ENCODE measurements around the gene FBLN1. TPM values are rescaled to one million over a fixed set of nuclear protein-coding genes. Genes with fewer than 3 reads are reported as not detected.

Gene FBLN1
- total and polyA plus RNA-seq, 2 of the 13 experiments (the other 11 are each of a cell fraction or from before 2014, with no cell fraction given) = 37.3 to 103 TPM

DNA sequence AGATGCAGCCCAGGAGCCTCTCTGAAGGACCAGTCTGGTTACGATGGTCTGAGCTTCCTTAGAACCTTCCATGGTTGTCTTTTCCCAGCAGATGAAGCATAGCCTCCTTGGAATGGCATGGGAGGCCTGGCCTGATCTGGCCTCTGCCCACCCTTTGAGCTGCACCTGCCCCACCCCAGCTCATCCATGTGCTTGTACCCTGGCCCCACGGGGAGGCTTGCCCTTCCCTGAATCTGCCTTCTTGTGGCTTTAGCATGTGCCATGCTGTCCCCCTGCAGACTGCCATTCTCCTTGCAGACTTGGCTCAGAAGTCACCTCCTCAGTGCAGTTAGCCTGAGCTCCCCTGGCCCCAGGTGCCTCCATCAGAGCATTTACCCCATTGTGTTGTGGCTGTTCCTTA lies 62.5 kb downstream of the FBLN1 start:
- BruUV-seq (replicated peaks) = no TSS peak
- FAIRE-seq = no peak
- no peak for ATAC-seq
- H4K20me1 ChIP-seq (ENCODE audit: insufficient read depth, low read length) = no peaks in the 10 kb centered on the region
- no peak overlapping the region for H3K9ac ChIP-seq (ENCODE audit: insufficient read depth, low read depth, low read length)
- H3K27me3 ChIP-seq (ENCODE audit: control insufficient read depth in 1 of 2, insufficient read depth in 2 of 2, low read length in 2 of 2) = no peaks in the 10 kb centered on the region
- H3K36me3 ChIP-seq (replicated peaks in 1 of 2; ENCODE audit: control insufficient read depth in 1 of 2, insufficient read depth in 2 of 2, low read length in 2 of 2) = peaks cover 2 to 5% of the 10 kb centered on the region in 2 experiments; a peak in 1 of 5 replicates
- no peak overlapping the region for H3K4me2 ChIP-seq (ENCODE audit: low read depth, low read length)
- TF ChIP-seq ZGPAT (CRISPR knock-in tag; IDR thresholded peaks at IDR 0.05) (no peak), ZNF607 (CRISPR knock-in tag; IDR thresholded peaks at IDR 0.05; ENCODE audit: borderline replicate concordance) (no peak), HNF4A (CRISPR knock-in tag; IDR thresholded peaks at IDR 0.05) (no peak), PLSCR1 (CRISPR knock-in tag; IDR thresholded peaks at IDR 0.05; ENCODE audit: borderline replicate concordance) (no peak), MAF1 (CRISPR knock-in tag; IDR thresholded peaks at IDR 0.05; ENCODE audit: borderline replicate concordance) (no peak), ZNF552 (CRISPR knock-in tag; IDR thresholded peaks at IDR 0.05; ENCODE audit: borderline replicate concordance) (no peak), ZNF576 (CRISPR knock-in tag; IDR thresholded peaks at IDR 0.05) (no peak), ZZZ3 (CRISPR knock-in tag; IDR thresholded peaks at IDR 0.05; ENCODE audit: borderline replicate concordance) (no peak), TFAP4 (IDR thresholded peaks at IDR 0.05; ENCODE audit: borderline replicate concordance, low read depth) (no peak), SRF (IDR thresholded peaks at IDR 0.05; ENCODE audit: low read depth, low read length) (no peak), ZNF564 (CRISPR knock-in tag; IDR thresholded peaks at IDR 0.05) (no peak), ZNF274 (CRISPR knock-in tag; IDR thresholded peaks at IDR 0.05) (no peak), SIX4 (CRISPR knock-in tag; IDR thresholded peaks at IDR 0.05) (no peak), CEBPZ (IDR thresholded peaks at IDR 0.05; ENCODE audit: low read length) (no peak), BHLHE40 (IDR thresholded peaks at IDR 0.05; ENCODE audit: low read length) (no peak)
- in situ Hi-C loops (cut with HindIII; ENCODE audit: extremely low pct_ligation_motif_present, low pct_unique_long_range_greater_than_20kb) (no loop called here), intact Hi-C loops (cut with micrococcal nuclease; ENCODE audit: unreplicated experiment) (no loop called here)
- no peak overlapping the region for H2AFZ ChIP-seq (ENCODE audit: low read length)
- H3K9me3 ChIP-seq (ENCODE audit: low read length) = 0 out of 2 replicates have a peak, but pooled peaks cover 6% of the 10 kb centered on the region
- POLR2A ChIA-PET = no interaction called here
- no peaks in the 10 kb centered on the region for H3K4me1 ChIP-seq (ENCODE audit: insufficient read depth, low read length)
- no peak for DNase-seq (ENCODE audit: low spot score)
- no peak overlapping the region for H3K27ac ChIP-seq (ENCODE audit: extremely low read length, insufficient read depth, low read length)
- H3K79me2 ChIP-seq (ENCODE audit: insufficient read depth, low read length) = no peaks in the 10 kb centered on the region
- H3K4me3 ChIP-seq (replicated peaks in 1 of 3; ENCODE audit: insufficient read depth in 1 of 3, low read depth in 2 of 3, low read length in 3 of 3) = no peak overlapping the region
- WGBS (ENCODE audit: low lambda C conversion rate) = no CpG with 5 or more reads among the region's 2 CpGs
- CTCF ChIA-PET (ENCODE audit: low intra/inter-chr PET ratio, low total read pairs) = no interaction called here

Measured in HepG2 (cell line).